ENCODE results near the gene FRAS1.
"Not testable (repeated sequence)": the region's sequence is repeated elsewhere in the genome, so short reads cannot be mapped to it uniquely, and the experiment has no call there.

FRAS1 gene

GRCh38 chr4:78543424-78544125 is 486.5 kb downstream of the FRAS1 start:
- DNase-seq (ENCODE audit: low read depth, low spot score) = no peak

GRCh38 chr4:78544678-78545077 is 487.6 kb downstream of the FRAS1 start:
- DNase-seq (ENCODE audit: low read depth, low spot score) = no peak

GRCh38 chr4:78545275-78546246 is 488.4 kb downstream of the FRAS1 start:
- DNase-seq (ENCODE audit: low read depth, low spot score) = no peak

GRCh38 chr4:78547899-78548298 is 490.8 kb downstream of the FRAS1 start:
- DNase-seq (ENCODE audit: low read depth, low spot score) = not testable (repeated sequence)

GRCh38 chr4:78548889-78549288 is 491.8 kb downstream of the FRAS1 start:
- DNase-seq (ENCODE audit: low read depth, low spot score) = not testable (repeated sequence)

- no peak for DNase-seq (ENCODE audit: low read depth, low spot score)
Observed at GRCh38 chr4:78551420-78552351, 494.6 kb downstream of the FRAS1 start, which contains the start of gene ANXA3. ANXA3 (plus strand) TSS chr4:78551770; CDS start chr4:78554474, 2,704 bp downstream.

- no peak for DNase-seq (ENCODE audit: low read depth, low spot score)
Observed at GRCh38 chr4:78552389-78553042, 495.4 kb downstream of the FRAS1 start.

GRCh38 chr4:78553043-78553396 is 495.9 kb downstream of the FRAS1 start:
- no peak for DNase-seq (ENCODE audit: low read depth, low spot score)

- no peak for DNase-seq (ENCODE audit: low read depth, low spot score)
Observed at GRCh38 chr4:78553529-78554060, 496.5 kb downstream of the FRAS1 start.

- no peak for DNase-seq (ENCODE audit: low read depth, low spot score)
Observed at GRCh38 chr4:78556665-78557064, 499.5 kb downstream of the FRAS1 start.

GRCh38 chr4:78557841-78558240 is 500.7 kb downstream of the FRAS1 start:
- DNase-seq (ENCODE audit: low read depth, low spot score) = no peak

GRCh38 chr4:78558410-78558809 is 501.3 kb downstream of the FRAS1 start:
- no peak for DNase-seq (ENCODE audit: low read depth, low spot score)

- no peak for DNase-seq (ENCODE audit: low read depth, low spot score)
Observed at GRCh38 chr4:78560296-78560963, 503.3 kb downstream of the FRAS1 start.

- no peak for DNase-seq (ENCODE audit: low read depth, low spot score)
Observed at GRCh38 chr4:78561677-78562076, 504.6 kb downstream of the FRAS1 start.

GRCh38 chr4:78562687-78563086 is 505.6 kb downstream of the FRAS1 start:
- DNase-seq (ENCODE audit: low read depth, low spot score) = no peak

GRCh38 chr4:78565971-78566372 is 508.8 kb downstream of the FRAS1 start:
- no peak for DNase-seq (ENCODE audit: low read depth, low spot score)

- DNase-seq (ENCODE audit: low read depth, low spot score) = no peak
Observed at GRCh38 chr4:78566834-78567499, 509.8 kb downstream of the FRAS1 start.

- DNase-seq (ENCODE audit: low read depth, low spot score) = no peak
Observed at GRCh38 chr4:78567500-78568060, 510.5 kb downstream of the FRAS1 start.

- DNase-seq (ENCODE audit: low read depth, low spot score) = no peak
Observed at GRCh38 chr4:78568640-78569305, 511.6 kb downstream of the FRAS1 start.

All from activated CD4-positive, CD25-positive, alpha-beta regulatory T cell treated with anti-CD3 and anti-CD28 coated beads, Interleukin-2, amount 50 U/mL, for 16 hours (primary cell).